IMR-90 (cell line): ENCODE data around the gene HTATSF1.

Experiments used
- BHLHE40 ChIP-seq: fragments of 150-350 bp; IDR thresholded peaks from 2 replicates; pipeline ENCODE4 v1.6.1; 2016; ENCODE audit warnings: mild to moderate bottlenecking, low read depth, low read length
- MXI1 ChIP-seq: IDR thresholded peaks from 2 replicates; pipeline ENCODE4 v1.6.1; 2012; ENCODE audit warnings: low read depth, mild to moderate bottlenecking, low read length, moderate library complexity, borderline replicate concordance
- NFE2L2 ChIP-seq: fragments of 150-350 bp; IDR thresholded peaks from 2 replicates; pipeline ENCODE4 v1.6.1; 2016; ENCODE audit warnings: low read depth, mild to moderate bottlenecking, low read length
- POLR2A ChIP-seq: IDR thresholded peaks from 2 replicates; pipeline ENCODE4 v1.6.1; 2012; ENCODE audit warnings: mild to moderate bottlenecking, low read depth, low read length
- RFX5 ChIP-seq: IDR thresholded peaks from 2 replicates; pipeline ENCODE4 v1.8.0; 2012; ENCODE audit warnings: low read depth, mild to moderate bottlenecking, low read length, moderate library complexity
- TF ChIP-seq, protein P1 (sequence below): conservative IDR thresholded peaks from 2 replicates; pipeline ENCODE4 v1.5.1; 2012; ENCODE audit warnings: mild to moderate bottlenecking, low read depth, low read length, improper control_type of control experiment
- TF ChIP-seq, protein P2 (sequence below): fragments of 150-350 bp; IDR thresholded peaks from 2 replicates; pipeline ENCODE4 v1.6.1; 2016; ENCODE audit warnings: low read depth, mild to moderate bottlenecking, low read length, moderate library complexity, borderline replicate concordance

DNA sequence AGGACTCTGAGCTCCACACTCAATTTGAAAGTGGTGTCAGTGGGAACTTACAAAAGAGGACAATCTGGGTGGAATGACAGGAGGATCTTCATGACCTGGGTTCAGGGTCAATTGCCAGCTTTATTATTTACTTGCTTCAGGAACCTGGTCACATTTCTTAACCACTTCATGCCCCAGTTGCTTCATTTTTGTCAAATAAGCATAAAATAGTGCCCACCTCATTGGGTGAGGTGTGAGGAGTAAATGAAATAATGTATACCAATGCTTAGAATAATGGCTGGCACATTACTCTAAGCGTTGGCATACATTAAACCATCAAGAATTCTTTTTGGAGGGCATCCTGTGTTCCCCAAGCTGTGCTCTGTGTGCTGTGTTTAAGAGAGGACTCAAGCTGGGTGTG lies 54.0 kb downstream of the HTATSF1 start:
- TF ChIP-seq BHLHE40 (no peak), RFX5 (no peak), POLR2A (no peak), MXI1 (no peak), NFE2L2 (no peak)
- TF ChIP-seq, protein P1, sequence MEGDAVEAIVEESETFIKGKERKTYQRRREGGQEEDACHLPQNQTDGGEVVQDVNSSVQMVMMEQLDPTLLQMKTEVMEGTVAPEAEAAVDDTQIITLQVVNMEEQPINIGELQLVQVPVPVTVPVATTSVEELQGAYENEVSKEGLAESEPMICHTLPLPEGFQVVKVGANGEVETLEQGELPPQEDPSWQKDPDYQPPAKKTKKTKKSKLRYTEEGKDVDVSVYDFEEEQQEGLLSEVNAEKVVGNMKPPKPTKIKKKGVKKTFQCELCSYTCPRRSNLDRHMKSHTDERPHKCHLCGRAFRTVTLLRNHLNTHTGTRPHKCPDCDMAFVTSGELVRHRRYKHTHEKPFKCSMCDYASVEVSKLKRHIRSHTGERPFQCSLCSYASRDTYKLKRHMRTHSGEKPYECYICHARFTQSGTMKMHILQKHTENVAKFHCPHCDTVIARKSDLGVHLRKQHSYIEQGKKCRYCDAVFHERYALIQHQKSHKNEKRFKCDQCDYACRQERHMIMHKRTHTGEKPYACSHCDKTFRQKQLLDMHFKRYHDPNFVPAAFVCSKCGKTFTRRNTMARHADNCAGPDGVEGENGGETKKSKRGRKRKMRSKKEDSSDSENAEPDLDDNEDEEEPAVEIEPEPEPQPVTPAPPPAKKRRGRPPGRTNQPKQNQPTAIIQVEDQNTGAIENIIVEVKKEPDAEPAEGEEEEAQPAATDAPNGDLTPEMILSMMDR = no peak
- TF ChIP-seq, protein P2, sequence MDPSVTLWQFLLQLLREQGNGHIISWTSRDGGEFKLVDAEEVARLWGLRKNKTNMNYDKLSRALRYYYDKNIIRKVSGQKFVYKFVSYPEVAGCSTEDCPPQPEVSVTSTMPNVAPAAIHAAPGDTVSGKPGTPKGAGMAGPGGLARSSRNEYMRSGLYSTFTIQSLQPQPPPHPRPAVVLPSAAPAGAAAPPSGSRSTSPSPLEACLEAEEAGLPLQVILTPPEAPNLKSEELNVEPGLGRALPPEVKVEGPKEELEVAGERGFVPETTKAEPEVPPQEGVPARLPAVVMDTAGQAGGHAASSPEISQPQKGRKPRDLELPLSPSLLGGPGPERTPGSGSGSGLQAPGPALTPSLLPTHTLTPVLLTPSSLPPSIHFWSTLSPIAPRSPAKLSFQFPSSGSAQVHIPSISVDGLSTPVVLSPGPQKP = no peak
